Adrenal gland (tissue), 12 donors: ENCODE results near the gene EID3. TPM values are rescaled to one million over a fixed set of nuclear protein-coding genes. Genes with fewer than 3 reads are reported as not detected.

Experiments
- DNase-seq, 7 donors: peaks; one replicate each; pipeline ENCODE4 v3.0.0-alpha.2; 2019 to 2020
- H3K27ac ChIP-seq, 5 donors: fragments of 200-600 bp; sonication (generic) in 4 of 5; 1 replicate in 3 of 5; 2 replicates in 2 of 5; pipeline versions ENCODE4 v1.5.1 to v1.8.0; 2016 to 2020; ENCODE audit warnings: mild to moderate bottlenecking in 1 of 5
- H3K27me3 ChIP-seq: fragments of 200-600 bp; 2 replicates; pipeline ENCODE4 v1.8.0; 2021
- H3K36me3 ChIP-seq, 2 donors: fragments of 200-600 bp; replicated peaks in 1 of 2; 1 replicate in 1 of 2; 2 replicates in 1 of 2; pipeline versions ENCODE4 v1.5.1 to v1.8.0; 2018 to 2022
- H3K4me1 ChIP-seq, 2 donors: fragments of 200-600 bp; replicated peaks in 1 of 2; 1 replicate in 1 of 2; 2 replicates in 1 of 2; pipeline versions ENCODE4 v1.5.1 to v1.8.0; 2018 to 2021
- H3K4me3 ChIP-seq, 4 donors: fragments of 200-600 bp; sonication (generic) in 3 of 4; one replicate each; pipeline ENCODE4 v1.5.1; 2016 to 2018
- H3K9me3 ChIP-seq, 3 donors: fragments of 200-600 bp; sonication (generic) in 1 of 3; replicated peaks in 1 of 3; 1 replicate in 2 of 3; 2 replicates in 1 of 3; pipeline versions ENCODE4 v1.5.1 to v1.8.0; 2016 to 2021
- POLR2A ChIP-seq, 2 donors: fragments of 450-650 bp; IDR thresholded peaks; one replicate each; pipeline ENCODE4 v1.6.1; 2017; ENCODE audit warnings: antibody characterized with exemption in 2 of 2, mild to moderate bottlenecking in 2 of 2, moderate library complexity in 1 of 2
- WGBS, 4 donors: extraction: QIAGEN DNeasy Blood & Tissue Kit in 2 of 4; methylation state at CpG; one replicate each; pipeline versions ENCODE4 v1.1.5 to v1.1.7; 2013 to 2017; 5-methylcytosine and 5-hydroxymethylcytosine counted together
- intact Hi-C, 2 donors: fragments of 100-400 bp; cut with DNase I; formaldehyde crosslinking; loops; one replicate each; pipeline versions ENCODE4 v1.14.1 to v1.15.0; 2022 to 2023
- polyA plus RNA-seq, 3 donors: library from polyadenylated mRNA; stranded (reverse); fragments of 200-250 nt in 2 of 3; fragments of 350-450 nt in 1 of 3; fragmentation: Illumina TruSeq in 1 of 3; extraction: RNeasy Lipid Tissue Mini Kit (QIAGEN cat#74804) in 1 of 3; gene quantifications; one replicate each; pipeline ENCODE4 v1.2.3, GENCODE V29; 2013 to 2014
- total RNA-seq, 9 donors: library from RNA; depleted of rRNA in 4 of 9; stranded (reverse); fragments of >200 nt in 4 of 9; fragments of 120-200 nt in 1 of 9; fragmentation: NEBNext Ultra II Directional in 1 of 9; extraction: Animal tissue kit (Norgen Biotek cat#: 25700) in 1 of 9; gene quantifications; one replicate each; pipeline versions ENCODE4 v1.1.0 to v1.2.4, GENCODE V29; 2013 to 2023
- TF ChIP-seq, protein P1 (sequence below), 6 experiments: fragments of 450-650 bp in 4 of 6; fragments of 200-600 bp in 2 of 6; sonication (generic) in 1 of 6; IDR thresholded peaks; 1 replicate in 5 of 6; 2 replicates in 1 of 6; pipeline versions ENCODE4 v1.5.1 to v1.8.0; 2016 to 2021; ENCODE audit warnings: antibody characterized with exemption in 6 of 6, mild to moderate bottlenecking in 2 of 6, moderate library complexity in 1 of 6
- donor health status: healthy with polysubstance abuse.
- donor health status: Bipolar disorder and iron deficiency.
- donor health status: DM: yes; HTN: yes; CAD: no.
- donor health status: DM: no; HTN: no; CAD: no.
- donor health status: DM: no; HTN: no; CAD: no.
- donor health status: DM: yes; HTN: yes; CAD: no.

The EID3 gene
- total and polyA plus RNA-seq, 12 donors: 1.5 to 20.3 (median 5.5) TPM

GRCh38 chr12:104309446-104309993 lies 6.0 kb downstream of the EID3 start:
- DNase-seq: no peak
- Histone ChIP-seq H3K4me1 (peaks cover 23 to 51% of the 10 kb centered on the region in 2 donors), H3K36me3 (peaks cover 0 to 41% of the 10 kb centered on the region in 2 donors), H3K27ac (peak overlapping the region in 1 of 5 donors; percentile 14), H3K27me3 (no peaks in the 10 kb centered on the region), H3K4me3 (no peak overlapping the region), H3K9me3 (no peaks in the 10 kb centered on the region)
- TF ChIP-seq POLR2A (IDR thresholded peaks at IDR 0.05): no peak
- TF ChIP-seq, protein P1, sequence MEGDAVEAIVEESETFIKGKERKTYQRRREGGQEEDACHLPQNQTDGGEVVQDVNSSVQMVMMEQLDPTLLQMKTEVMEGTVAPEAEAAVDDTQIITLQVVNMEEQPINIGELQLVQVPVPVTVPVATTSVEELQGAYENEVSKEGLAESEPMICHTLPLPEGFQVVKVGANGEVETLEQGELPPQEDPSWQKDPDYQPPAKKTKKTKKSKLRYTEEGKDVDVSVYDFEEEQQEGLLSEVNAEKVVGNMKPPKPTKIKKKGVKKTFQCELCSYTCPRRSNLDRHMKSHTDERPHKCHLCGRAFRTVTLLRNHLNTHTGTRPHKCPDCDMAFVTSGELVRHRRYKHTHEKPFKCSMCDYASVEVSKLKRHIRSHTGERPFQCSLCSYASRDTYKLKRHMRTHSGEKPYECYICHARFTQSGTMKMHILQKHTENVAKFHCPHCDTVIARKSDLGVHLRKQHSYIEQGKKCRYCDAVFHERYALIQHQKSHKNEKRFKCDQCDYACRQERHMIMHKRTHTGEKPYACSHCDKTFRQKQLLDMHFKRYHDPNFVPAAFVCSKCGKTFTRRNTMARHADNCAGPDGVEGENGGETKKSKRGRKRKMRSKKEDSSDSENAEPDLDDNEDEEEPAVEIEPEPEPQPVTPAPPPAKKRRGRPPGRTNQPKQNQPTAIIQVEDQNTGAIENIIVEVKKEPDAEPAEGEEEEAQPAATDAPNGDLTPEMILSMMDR (IDR thresholded peaks at IDR 0.05): no peak
- WGBS, 4 donors: 92 to 95% (median 95%) methylated on average over 4 of the region's 4 CpGs
- intact Hi-C loops: no loop called here

DNA sequence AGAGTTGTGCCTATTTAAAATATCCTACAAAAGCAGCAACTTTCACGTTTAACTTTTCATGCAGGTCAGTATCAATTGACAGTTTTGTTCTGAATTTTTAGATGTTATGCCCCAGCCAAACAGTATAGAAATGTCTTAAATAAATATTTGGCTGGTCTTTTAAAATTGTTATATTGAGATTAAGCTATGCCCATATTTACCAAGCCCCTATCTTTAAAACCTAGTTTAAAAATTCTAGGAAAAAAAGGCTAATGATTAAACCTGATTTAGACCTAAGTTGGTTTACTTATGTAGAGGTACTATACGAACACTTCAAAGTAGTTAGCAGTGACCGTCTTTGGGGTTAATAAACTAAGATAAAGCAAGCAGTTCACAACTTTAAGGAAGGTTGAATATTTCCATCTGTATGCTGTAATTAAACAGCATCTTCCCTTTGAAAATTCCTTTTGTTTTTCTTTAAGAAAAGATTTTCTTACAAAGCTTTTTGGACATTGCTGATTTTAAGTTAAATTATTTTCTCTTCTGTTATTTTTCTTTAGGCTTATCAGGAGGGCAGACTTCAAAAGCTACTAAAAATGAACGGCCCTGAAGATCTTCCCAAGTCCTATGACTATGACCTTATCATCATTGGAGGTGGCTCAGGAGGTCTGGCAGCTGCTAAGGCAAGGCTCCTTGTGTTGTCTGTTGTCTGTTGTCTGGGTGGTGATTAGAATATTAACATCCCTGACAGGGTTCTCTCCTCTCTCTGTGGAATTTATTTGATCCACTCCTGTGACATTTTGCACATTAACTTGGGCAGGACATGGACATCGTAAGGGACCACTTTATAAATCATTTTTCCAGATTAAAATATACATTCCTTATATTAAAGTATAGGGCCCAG lies 7.5 kb downstream of the EID3 start:
- Histone ChIP-seq H3K27ac (peak overlapping the region in 1 of 5 donors; percentile 31), H3K9me3 (no peaks in the 10 kb centered on the region), H3K27me3 (no peaks in the 10 kb centered on the region), H3K4me1 (peaks cover 17 to 37% of the 10 kb centered on the region in 2 donors), H3K4me3 (no peak overlapping the region), H3K36me3 (peaks cover 0 to 55% of the 10 kb centered on the region in 2 donors)
- 60 to 70% (median 67%) methylated on average over 5 of the region's 5 CpGs for WGBS, 4 donors
- TF ChIP-seq POLR2A (IDR thresholded peaks at IDR 0.05): no peak
- intact Hi-C loops: loop anchor here in 1 of 2 donors (5.0 kb wide), 1 partner anchor 821 kb away; no protein-coding TSS in a partner anchor
- no peak for DNase-seq

GRCh38 chr12:104312202-104312601 lies 8.7 kb downstream of the EID3 start:
- Histone ChIP-seq H3K9me3 (no peaks in the 10 kb centered on the region), H3K4me1 (peaks cover 5 to 25% of the 10 kb centered on the region in 2 donors), H3K36me3 (peaks cover 0 to 67% of the 10 kb centered on the region in 2 donors), H3K27ac (no peak overlapping the region), H3K27me3 (no peaks in the 10 kb centered on the region), H3K4me3 (no peak overlapping the region)
- intact Hi-C loops: loop anchor here in 1 of 2 donors (5.0 kb wide), 1 partner anchor 820 kb away; no protein-coding TSS in a partner anchor
- WGBS, 4 donors: 92 to 96% (median 95%) methylated on average over 1 of the region's 1 CpG
- no peak for DNase-seq
- TF ChIP-seq, protein P1 (IDR thresholded peaks at IDR 0.05): no peak
- TF ChIP-seq POLR2A (IDR thresholded peaks at IDR 0.05): no peak

DNA sequence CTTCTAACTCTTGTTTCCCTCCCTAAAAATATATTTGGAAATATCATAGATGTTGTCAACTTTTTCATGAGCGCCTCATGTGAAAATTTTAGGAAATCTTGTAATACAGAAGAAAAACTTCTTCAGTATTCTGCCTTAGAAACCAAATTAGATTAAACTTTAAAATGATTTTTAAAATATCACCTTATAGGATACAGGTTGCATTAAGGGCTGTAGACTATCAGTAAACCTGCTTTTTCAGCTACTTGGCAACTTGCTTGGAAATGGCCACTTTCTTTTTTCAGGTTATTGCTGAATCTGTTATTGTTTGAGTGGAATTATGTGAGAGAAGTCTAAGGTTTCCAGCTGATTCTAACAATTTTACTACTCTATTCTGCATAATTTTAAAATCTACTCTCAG lies 9.1 kb downstream of the EID3 start:
- Histone ChIP-seq H3K4me3 (no peak overlapping the region), H3K4me1 (peaks cover under 1 to 20% of the 10 kb centered on the region in 2 donors), H3K9me3 (no peaks in the 10 kb centered on the region), H3K36me3 (peaks cover 0 to 72% of the 10 kb centered on the region in 2 donors), H3K27ac (no peak overlapping the region), H3K27me3 (no peaks in the 10 kb centered on the region)
- intact Hi-C loops: loop anchor here in 1 of 2 donors (5.0 kb wide), 1 partner anchor 820 kb away; no protein-coding TSS in a partner anchor
- 91 to 98% (median 96%) methylated on average over 1 of the region's 1 CpG for WGBS, 4 donors
- no peak for DNase-seq
- no peak for TF ChIP-seq POLR2A (IDR thresholded peaks at IDR 0.05)
- TF ChIP-seq, protein P1 (IDR thresholded peaks at IDR 0.05): no peak
